IPS DF 4.7 (cell line): ENCODE results near the gene LMF2.
"Not testable (repeated sequence)": the region's sequence is repeated elsewhere in the genome, so short reads cannot be mapped to it uniquely, and the experiment has no call there.

Experiments used
- DNase-seq: peaks from one replicate; pipeline ENCODE4 v3.0.0-alpha.2; 2013; ENCODE audit warnings: low spot score; ENCODE audit errors: extremely low read depth

Gene LMF2

GRCh38 chr22:50533856-50534711 lies 26.6 kb upstream of the LMF2 start:
- DNase-seq: not testable (repeated sequence)

GRCh38 chr22:50532824-50533796 lies 25.6 kb upstream of the LMF2 start:
- DNase-seq: no peak

- no peak for DNase-seq
These were observed 24.6 kb upstream of the LMF2 start for GRCh38 chr22:50531962-50532674.

- DNase-seq: no peak
These were observed 24.1 kb upstream of the LMF2 start for GRCh38 chr22:50531546-50531961.

- no peak for DNase-seq
These were observed 23.5 kb upstream of the LMF2 start for GRCh38 chr22:50530877-50531545.

GRCh38 chr22:50530580-50530876 lies 23.0 kb upstream of the LMF2 start:
- no peak for DNase-seq

- no peak for DNase-seq
These were observed 22.5 kb upstream of the LMF2 start, which contains the start of gene TYMP for GRCh38 chr22:50529897-50530579. Gene TYMP, minus strand, starts transcription at chr22:50530012. Its CDS starts 303 bp downstream, at chr22:50529709.

- DNase-seq: no peak
These were observed 22.0 kb upstream of the LMF2 start for GRCh38 chr22:50529416-50529896.

- no peak for DNase-seq
These were observed 21.3 kb upstream of the LMF2 start for GRCh38 chr22:50528682-50529415.

- no peak for DNase-seq
These were observed 20.6 kb upstream of the LMF2 start for GRCh38 chr22:50527921-50528681.

GRCh38 chr22:50526834-50527801 lies 19.6 kb upstream of the LMF2 start:
- DNase-seq: no peak

GRCh38 chr22:50526108-50526833 lies 18.8 kb upstream of the LMF2 start:
- DNase-seq: no peak

GRCh38 chr22:50525858-50526107 lies 18.3 kb upstream of the LMF2 start:
- no peak for DNase-seq

GRCh38 chr22:50525104-50525857 lies 17.8 kb upstream of the LMF2 start, which contains the start of gene SCO2:
Gene SCO2, minus strand, starts transcription at chr22:50525598. Its CDS starts 1,187 bp downstream, at chr22:50524411.
- DNase-seq: no peak

- DNase-seq: no peak
These were observed 17.2 kb upstream of the LMF2 start for GRCh38 chr22:50524676-50525103.
